ACC112 (cell line): ENCODE results near the gene MCAM.

ENCODE experiments used
- H2AFZ ChIP-seq: fragments of 200-600 bp; sonication (generic); one replicate; pipeline ENCODE4 v1.6.0; 2017; ENCODE audit warnings: antibody characterized with exemption, low read length; ENCODE audit not compliant: unreplicated experiment
- H3K27ac ChIP-seq: fragments of 200-600 bp; sonication (generic); 2 replicates; pipeline ENCODE4 v1.5.1; 2014; ENCODE audit warnings: low read depth, mild to moderate bottlenecking, antibody characterized with exemption, low read length, moderate library complexity
- H3K27me3 ChIP-seq: fragments of 200-600 bp; sonication (generic); 2 replicates; pipeline ENCODE4 v1.6.1; 2014; ENCODE audit warnings: mild to moderate bottlenecking, antibody characterized with exemption, low read length, moderate library complexity, mixed read lengths; ENCODE audit not compliant: insufficient read depth
- H3K36me3 ChIP-seq: fragments of 200-600 bp; sonication (generic); 2 replicates; pipeline ENCODE4 v1.6.1; 2016; ENCODE audit warnings: mild to moderate bottlenecking, antibody characterized with exemption, low read length, moderate library complexity, mixed read lengths; ENCODE audit not compliant: insufficient read depth
- H3K4me1 ChIP-seq: fragments of 200-600 bp; sonication (generic); one replicate; pipeline ENCODE4 v1.6.1; 2016; ENCODE audit warnings: low read length, mixed read lengths; ENCODE audit not compliant: insufficient read depth, unreplicated experiment, control insufficient read depth
- H3K4me3 ChIP-seq: fragments of 200-600 bp; sonication (generic); 2 replicates; pipeline ENCODE4 v1.5.1; 2014; ENCODE audit warnings: mild to moderate bottlenecking, low read depth, low read length
- H3K79me2 ChIP-seq: fragments of 200-600 bp; sonication (generic); one replicate; pipeline ENCODE4 v1.6.0; 2016; ENCODE audit warnings: low read length; ENCODE audit not compliant: control insufficient read depth, unreplicated experiment, insufficient read depth

Gene MCAM

GRCh38 chr11:119336744-119337469, 20.0 kb upstream of the MCAM start:
- no peak overlapping the region; the same call in 1 of the 2 replicates for H3K4me3 ChIP-seq

GRCh38 chr11:119335655-119336543, 19.0 kb upstream of the MCAM start:
- Histone ChIP-seq H3K4me1 (peaks cover 33% of the 10 kb centered on the region), H3K27ac (no peak overlapping the region), H3K27me3 (peaks cover 4% of the 10 kb centered on the region)

More at GRCh38 chr11:119336744-119337469, 20.0 kb upstream of the MCAM start:
- Histone ChIP-seq H3K79me2 (peaks cover 18% of the 10 kb centered on the region), H2AFZ (no peak overlapping the region), H3K27ac (no peak overlapping the region), H3K4me1 (peaks cover 33% of the 10 kb centered on the region), H3K36me3 (no peaks in the 10 kb centered on the region), H3K27me3 (peaks cover 13% of the 10 kb centered on the region)

DNA sequence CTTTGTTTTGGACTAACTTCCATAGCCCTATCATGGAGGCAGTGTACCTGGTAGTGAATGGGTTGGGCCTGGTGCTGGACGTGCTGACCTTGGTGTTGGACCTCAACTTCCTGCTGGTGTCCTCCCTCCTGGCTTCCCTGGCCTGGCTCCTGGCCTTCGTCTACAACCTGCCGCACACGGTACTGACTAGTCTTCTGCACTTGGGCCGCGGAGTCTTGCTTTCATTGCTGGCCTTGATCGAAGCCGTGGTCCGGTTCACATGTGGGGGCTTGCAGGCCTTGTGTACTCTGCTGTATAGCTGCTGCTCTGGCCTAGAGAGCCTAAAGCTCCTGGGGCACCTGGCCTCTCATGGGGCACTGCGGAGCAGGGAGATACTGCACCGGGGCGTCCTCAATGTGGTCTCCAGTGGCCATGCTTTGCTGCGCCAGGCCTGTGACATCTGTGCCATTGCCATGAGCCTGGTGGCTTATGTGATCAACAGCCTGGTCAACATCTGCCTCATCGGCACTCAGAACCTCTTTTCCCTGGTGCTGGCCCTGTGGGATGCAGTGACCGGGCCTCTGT, 18.2 kb upstream of the MCAM start:
- H3K27me3 ChIP-seq, result no peaks in the 10 kb centered on the region; the same call in 1 of the 2 replicates
- H3K4me1 ChIP-seq, result peaks cover 33% of the 10 kb centered on the region
- H3K36me3 ChIP-seq, result no peaks in the 10 kb centered on the region
- peaks cover 18% of the 10 kb centered on the region for H3K79me2 ChIP-seq
- H2AFZ ChIP-seq, result peak overlapping the region; percentile 66
- H3K4me3 ChIP-seq, result peak overlapping the region; percentile 90
- H3K27ac ChIP-seq, result peak overlapping the region; percentile 46

More at GRCh38 chr11:119335655-119336543, 19.0 kb upstream of the MCAM start:
- Histone ChIP-seq H3K36me3 (no peaks in the 10 kb centered on the region), H2AFZ (no peak overlapping the region), H3K4me3 (peak overlapping the region; percentile 90), H3K79me2 (peaks cover 18% of the 10 kb centered on the region)

GRCh38 chr11:119334174-119334930, 17.4 kb upstream of the MCAM start, which contains the start of gene RNF26:
TSS of gene RNF26 (plus strand) at chr11:119334527. CDS start at chr11:119335123, 596 bp downstream.
- peak within 1 kb of the TSS; percentile 68 for H2AFZ ChIP-seq
- H3K36me3 ChIP-seq, result no peaks in the 10 kb centered on the region
- H3K27ac ChIP-seq, result peak within 1 kb of the TSS; percentile 46
- H3K79me2 ChIP-seq, result peaks cover 18% of the 10 kb centered on the region
- no peaks in the 10 kb centered on the region for H3K27me3 ChIP-seq
- peaks cover 33% of the 10 kb centered on the region for H3K4me1 ChIP-seq
- peak within 1 kb of the TSS; percentile 90 for H3K4me3 ChIP-seq

GRCh38 chr11:119332111-119332765, 15.3 kb upstream of the MCAM start:
- Histone ChIP-seq H3K4me3 (no peak overlapping the region), H3K27me3 (no peaks in the 10 kb centered on the region), H3K36me3 (no peaks in the 10 kb centered on the region), H3K79me2 (peaks cover 18% of the 10 kb centered on the region), H3K27ac (no peak overlapping the region), H2AFZ (peak overlapping the region; percentile 12), H3K4me1 (peaks cover 14% of the 10 kb centered on the region)

- H3K27ac ChIP-seq, result no peak overlapping the region
- H3K4me1 ChIP-seq, result peaks cover 3% of the 10 kb centered on the region
- no peak overlapping the region for H3K4me3 ChIP-seq
- H2AFZ ChIP-seq, result no peak overlapping the region
- H3K79me2 ChIP-seq, result peaks cover 8% of the 10 kb centered on the region
- H3K36me3 ChIP-seq, result no peaks in the 10 kb centered on the region
- no peaks in the 10 kb centered on the region for H3K27me3 ChIP-seq
These were observed 13.3 kb upstream of the MCAM start for GRCh38 chr11:119330237-119330636.

GRCh38 chr11:119329320-119329719, 12.4 kb upstream of the MCAM start:
- no peaks in the 10 kb centered on the region for H3K4me1 ChIP-seq
- H3K27me3 ChIP-seq, result no peaks in the 10 kb centered on the region
- H3K36me3 ChIP-seq, result no peaks in the 10 kb centered on the region
- H2AFZ ChIP-seq, result no peak overlapping the region
- no peak overlapping the region for H3K27ac ChIP-seq
- H3K79me2 ChIP-seq, result no peaks in the 10 kb centered on the region
- no peak overlapping the region for H3K4me3 ChIP-seq

GRCh38 chr11:119324189-119324588, 7.3 kb upstream of the MCAM start:
- Histone ChIP-seq H3K4me1 (peaks cover 12% of the 10 kb centered on the region), H3K4me3 (no peak overlapping the region), H3K79me2 (no peaks in the 10 kb centered on the region), H2AFZ (no peak overlapping the region), H3K27ac (no peak overlapping the region), H3K36me3 (no peaks in the 10 kb centered on the region), H3K27me3 (no peaks in the 10 kb centered on the region)

- Histone ChIP-seq H3K27ac (no peak overlapping the region), H3K4me1 (peaks cover 18% of the 10 kb centered on the region), H3K36me3 (no peaks in the 10 kb centered on the region), H3K79me2 (no peaks in the 10 kb centered on the region), H3K4me3 (no peak overlapping the region), H2AFZ (no peak overlapping the region), H3K27me3 (no peaks in the 10 kb centered on the region)
These were observed 6.7 kb upstream of the MCAM start for GRCh38 chr11:119323532-119324033.
